K562 (cell line): ENCODE data around the gene THADA. TPM values are rescaled to one million over a fixed set of nuclear protein-coding genes. Genes with fewer than 3 reads are reported as not detected.

Experiments
- ATAC-seq: fragments of 200-7000 bp; cut with Tn5 transposase; 3 replicates; pipeline ENCODE4 v1.9.1; 2020; ENCODE audit warnings: moderate library complexity
- BruUV-seq: library from RNA; stranded (reverse); fragments of 400-500 nt; replicated peaks from 2 replicates; lab custom pipeline; 2021; lab: Mats Ljungman, UMichigan
- CTCF ChIA-PET: fragments of 300-600 bp; formaldehyde crosslinking; extraction: SDS; loops from one replicate; lab custom pipeline; 2021; ENCODE audit warnings: low intra/inter-chr PET ratio; lab: Yijun Ruan, JAX
- POLR2A ChIA-PET: fragments of 300-600, 350-650 bp; sonication (Branson Sonifier 250); formaldehyde crosslinking; extraction: SDS; loops from one replicate; lab custom pipeline; 2021; ENCODE audit warnings: antibody characterized with exemption, inconsistent platforms; lab: Yijun Ruan, JAX
- DNase-seq, 4 experiments: peaks; one replicate each; pipeline versions ENCODE4 v3.0.0 to v3.0.0-alpha.2; 2011 to 2018; ENCODE audit warnings: low spot score in 3 of 4, mixed read lengths in 3 of 4; ENCODE audit errors: extremely low read depth in 1 of 4
- FAIRE-seq: peaks from 2 replicates; lab custom pipeline; 2011; peaks lifted over from hg19 to GRCh38; lab: Jason Lieb, UNC
- H2AFZ ChIP-seq: 2 replicates; pipeline ENCODE4 v1.6.0; 2011; ENCODE audit warnings: low read depth, low read length, control low read depth, inconsistent platforms
- H3K27ac ChIP-seq: fragments of 200-600 bp; 3 replicates; pipeline ENCODE4 v1.8.0; 2011; ENCODE audit warnings: low read depth, mild to moderate bottlenecking, control low read depth, inconsistent platforms, low read length, moderate library complexity, mixed read lengths; ENCODE audit errors: extremely low read depth
- H3K27me3 ChIP-seq, 2 experiments: fragments of 300-600 bp in 1 of 2; 2 replicates in 1 of 2; 3 replicates in 1 of 2; pipeline versions ENCODE4 v1.6.0 to v1.8.0; 2011; ENCODE audit warnings: inconsistent platforms in 2 of 2, low read length in 2 of 2, mild to moderate bottlenecking in 1 of 2, mixed read lengths in 1 of 2, moderate library complexity in 1 of 2; ENCODE audit not compliant: control insufficient read depth in 2 of 2, insufficient read depth in 2 of 2
- H3K36me3 ChIP-seq: fragments of 300-600 bp; 3 replicates; pipeline ENCODE4 v1.8.0; 2011; ENCODE audit warnings: mild to moderate bottlenecking, low read length, inconsistent platforms; ENCODE audit not compliant: control insufficient read depth, insufficient read depth
- H3K4me1 ChIP-seq, 2 experiments: fragments of 200-600 bp in 1 of 2; replicated peaks in 1 of 2; 2 replicates in 1 of 2; 3 replicates in 1 of 2; pipeline versions ENCODE4 v1.5.1 to v1.8.0; 2011; ENCODE audit warnings: inconsistent platforms in 2 of 2, low read length in 2 of 2, mild to moderate bottlenecking in 1 of 2, mixed read lengths in 1 of 2, moderate library complexity in 1 of 2; ENCODE audit not compliant: control insufficient read depth in 2 of 2, insufficient read depth in 2 of 2
- H3K4me2 ChIP-seq: 2 replicates; pipeline ENCODE4 v1.6.1; 2011; ENCODE audit warnings: low read length, control low read depth, inconsistent platforms, mixed read lengths; ENCODE audit not compliant: insufficient read depth
- H3K4me3 ChIP-seq: fragments of 200-600 bp; sonication (generic), shearing (Covaris generic); 2 replicates; pipeline ENCODE4 v1.5.1; 2016; ENCODE audit warnings: control low read depth, inconsistent platforms
- H3K79me2 ChIP-seq: fragments of 200-600 bp; 3 replicates; pipeline ENCODE4 v1.8.0; 2011; ENCODE audit warnings: low read length, inconsistent platforms; ENCODE audit not compliant: control insufficient read depth, insufficient read depth
- H3K9ac ChIP-seq, 2 experiments: 2 replicates each; pipeline versions ENCODE4 v1.6.0 to v1.6.1; 2011; ENCODE audit warnings: low read depth in 2 of 2, low read length in 2 of 2, control low read depth in 1 of 2, inconsistent platforms in 1 of 2, mild to moderate bottlenecking in 1 of 2, mixed read lengths in 1 of 2; ENCODE audit not compliant: insufficient read depth in 1 of 2
- H3K9me1 ChIP-seq: one replicate; pipeline ENCODE4 v1.6.0; 2011; ENCODE audit warnings: inconsistent platforms, mild to moderate bottlenecking, low read length, moderate library complexity; ENCODE audit not compliant: control insufficient read depth, insufficient read depth
- H3K9me3 ChIP-seq: replicated peaks from 2 replicates; pipeline ENCODE4 v1.5.1; 2011; ENCODE audit warnings: low read depth, low read length, inconsistent platforms; ENCODE audit not compliant: control insufficient read depth, insufficient read depth
- H4K20me1 ChIP-seq: replicated peaks from 2 replicates; pipeline ENCODE4 v1.6.1; 2011; ENCODE audit warnings: low read length, inconsistent platforms, mixed read lengths; ENCODE audit not compliant: control insufficient read depth, insufficient read depth
- MAFG ChIP-seq: fragments of 450-650 bp; conservative IDR thresholded peaks from 2 replicates; pipeline ENCODE4 v1.6.1; 2016; ENCODE audit warnings: missing genetic modification characterization, missing compliant biosample characterization
- MLX ChIP-seq, 2 experiments: fragments of 450-650 bp in 1 of 2; sonication (generic) in 1 of 2; formaldehyde crosslinking; conservative IDR thresholded peaks; 2 replicates each; pipeline versions ENCODE4 v1.4.0 to v1.8.1; 2020 to 2022; ENCODE audit warnings: mild to moderate bottlenecking in 1 of 2, missing genetic modification reagents in 1 of 2
- RAD21 ChIP-seq, 2 experiments: fragments of 250-450 bp in 1 of 2; fragments of 450-650 bp in 1 of 2; sonication (Bioruptor Pico) in 1 of 2; formaldehyde crosslinking in 1 of 2; IDR thresholded peaks in 1 of 2; conservative IDR thresholded peaks in 1 of 2; 2 replicates each; pipeline versions ENCODE4 v1.4.0 to v1.8.0; 2020 to 2022; ENCODE audit warnings: mild to moderate bottlenecking in 2 of 2, moderate library complexity in 1 of 2
- WGBS: fragments of 100-300 bp; shearing (Covaris generic); methylation state at CpG from one replicate; pipeline ENCODE4 v1.1.6; 2016; ENCODE audit warnings: low coverage, mixed read lengths; ENCODE audit not compliant: insufficient coverage; ENCODE audit errors: missing lambda C conversion rate; 5-methylcytosine and 5-hydroxymethylcytosine counted together
- in situ Hi-C: fragments of 300-500 bp; cut with MboI; formaldehyde crosslinking; loops from 4 replicates; pipeline ENCODE4 v1.15.0; 2018; ENCODE audit warnings: inconsistent platforms, mixed read lengths
- intact Hi-C: fragments of 100-400 bp; cut with micrococcal nuclease; formaldehyde crosslinking; loops from 2 replicates; pipeline ENCODE4 v1.14.2; 2022
- polyA plus RNA-seq, 8 experiments: library from polyadenylated mRNA; depleted of rRNA in 4 of 8; stranded (reverse) in 5 of 8; unstranded in 3 of 8; fragments of >200 nt; fragmentation: Nextera tagmentation in 2 of 8; fragmentation: Illumina TruSeq in 1 of 8; extraction: Ambion mirVana in 2 of 8; extraction: Trizol in 1 of 8; gene quantifications; 2 replicates each; pipeline versions ENCODE4 v1.2.1 to v1.2.3, GENCODE V29; 2011 to 2014; ENCODE audit warnings: inconsistent platforms in 1 of 8, missing spikeins in 1 of 8
- total RNA-seq, 7 experiments: library from RNA; depleted of rRNA in 6 of 7; stranded (reverse); fragments of >200 nt in 6 of 7; fragmentation: Illumina TruSeq in 2 of 7; extraction: Trizol in 2 of 7; gene quantifications; 2 replicates each; pipeline versions ENCODE4 v1.2.1 to v1.2.3, GENCODE V29; 2011 to 2021; ENCODE audit warnings: low replicate concordance in 1 of 7

Gene THADA
- total and polyA plus RNA-seq, 9 of the 15 experiments (the other 6 are each of a cell fraction or from before 2014, with no cell fraction given), result 17.8 to 34.7 (median 31.9) TPM

- BruUV-seq, result no TSS peak
- ChIA-PET CTCF (interaction anchor here (3.2 to 6.3 kb wide), 3 partner anchors 253 to 372 kb away, joined by 20 to 41 read pairs (median 26); no protein-coding TSS in a partner anchor), POLR2A (no interaction called here)
- DNase-seq (no peak), FAIRE-seq (no peak), ATAC-seq (no peak)
- no peaks in the 10 kb centered on the region for H3K9me1 ChIP-seq
- in situ Hi-C loops, result loop anchor here (5.0 to 10.0 kb wide), 3 partner anchors 104 to 256 kb away; no protein-coding TSS in a partner anchor
- H3K79me2 ChIP-seq, result peaks cover 16% of the 10 kb centered on the region
- WGBS, result 80% methylated on average over 7 of the region's 7 CpGs
- H3K9ac ChIP-seq, result no peak overlapping the region
- no peaks in the 10 kb centered on the region for H3K27me3 ChIP-seq
- intact Hi-C loops, result no loop called here
- H3K4me2 ChIP-seq, result no peak overlapping the region
- TF ChIP-seq MAFG (no peak), RAD21 (CRISPR knock-in tag; conservative IDR thresholded peaks at IDR 0.05 in 1 of 2, IDR thresholded peaks at IDR 0.05 in 1 of 2) (peak in 1 of 2 experiments; percentile 25; a peak in 1 of 4 replicates), MLX (CRISPR knock-in tag; conservative IDR thresholded peaks at IDR 0.05) (no peak)
- no peaks in the 10 kb centered on the region for H4K20me1 ChIP-seq
- H3K4me1 ChIP-seq, result peaks cover 12 to 18% of the 10 kb centered on the region in 2 experiments; a peak in 4 of 5 replicates
- H3K27ac ChIP-seq, result no peak overlapping the region
- H3K9me3 ChIP-seq, result no peaks in the 10 kb centered on the region
- no peak overlapping the region for H2AFZ ChIP-seq
- H3K4me3 ChIP-seq, result no peak overlapping the region
- H3K36me3 ChIP-seq, result peaks cover 16% of the 10 kb centered on the region; the same call in 2 of the 3 replicates
Measured at GRCh38 chr2:43230951-43231827, 364.6 kb downstream of the THADA start.
